Thyroid gland (tissue), 4 donors: ENCODE data around the gene TXNDC11. TPM values are rescaled to one million over a fixed set of nuclear protein-coding genes. Genes with fewer than 3 reads are reported as not detected.
A peak's percentile ranks its signal among the peaks of the same experiment; 100 is the strongest.

ENCODE experiments used
- DNase-seq, 2 donors: peaks; one replicate each; pipeline ENCODE4 v3.0.0-alpha.2; 2019
- H3K27ac ChIP-seq, 3 donors: fragments of 200-600 bp; sonication (generic); 1 replicate in 2 of 3; 2 replicates in 1 of 3; pipeline ENCODE4 v1.5.1; 2016 to 2019; ENCODE audit warnings: mild to moderate bottlenecking in 1 of 3, moderate library complexity in 1 of 3
- H3K27me3 ChIP-seq: fragments of 200-600 bp; sonication (generic); one replicate; pipeline ENCODE4 v1.5.1; 2019
- H3K36me3 ChIP-seq, 2 donors: fragments of 200-600 bp; sonication (generic); one replicate each; pipeline ENCODE4 v1.5.1; 2016 to 2019
- H3K4me1 ChIP-seq, 2 donors: fragments of 200-600 bp; sonication (generic); one replicate each; pipeline ENCODE4 v1.5.1; 2017 to 2019
- H3K4me3 ChIP-seq, 3 donors: fragments of 200-600 bp; sonication (generic); replicated peaks in 1 of 3; 1 replicate in 2 of 3; 2 replicates in 1 of 3; pipeline ENCODE4 v1.5.1; 2016; ENCODE audit warnings: mild to moderate bottlenecking in 1 of 3
- H3K9me3 ChIP-seq: fragments of 200-600 bp; sonication (generic); one replicate; pipeline ENCODE4 v1.5.1; 2017
- POLR2A ChIP-seq, 2 donors: fragments of 450-650 bp; IDR thresholded peaks; one replicate each; pipeline ENCODE4 v1.6.1; 2017; ENCODE audit warnings: antibody characterized with exemption in 2 of 2, mild to moderate bottlenecking in 2 of 2, moderate library complexity in 1 of 2
- WGBS, 2 donors: methylation state at CpG; one replicate each; pipeline ENCODE4 v1.1.5; 2017; 5-methylcytosine and 5-hydroxymethylcytosine counted together
- intact Hi-C: fragments of 100-400 bp; cut with DNase I; formaldehyde crosslinking; loops from one replicate; pipeline ENCODE4 v1.15.1; 2023
- small RNA-seq: library from RNA; depleted of rRNA; stranded (forward); fragments of <200 nt; gene quantifications from one replicate; pipeline ENCODE3, GENCODE V24; 2016
- total RNA-seq, 4 donors: library from RNA; depleted of rRNA; stranded (reverse); fragments of >200 nt; gene quantifications; one replicate each; pipeline ENCODE4 v1.2.3, GENCODE V29; 2016
- TF ChIP-seq, protein P1 (sequence below), 6 experiments: fragments of 200-600 bp in 3 of 6; fragments of 450-650 bp in 3 of 6; sonication (generic) in 3 of 6; IDR thresholded peaks; one replicate each; pipeline ENCODE4 v1.5.1; 2016 to 2019; ENCODE audit warnings: antibody characterized with exemption in 6 of 6, mild to moderate bottlenecking in 2 of 6, inconsistent platforms in 1 of 6, moderate library complexity in 1 of 6

Gene TXNDC11
- total RNA-seq, 4 donors from 2014 or later: 77.3 to 135 (median 115) TPM

DNA sequence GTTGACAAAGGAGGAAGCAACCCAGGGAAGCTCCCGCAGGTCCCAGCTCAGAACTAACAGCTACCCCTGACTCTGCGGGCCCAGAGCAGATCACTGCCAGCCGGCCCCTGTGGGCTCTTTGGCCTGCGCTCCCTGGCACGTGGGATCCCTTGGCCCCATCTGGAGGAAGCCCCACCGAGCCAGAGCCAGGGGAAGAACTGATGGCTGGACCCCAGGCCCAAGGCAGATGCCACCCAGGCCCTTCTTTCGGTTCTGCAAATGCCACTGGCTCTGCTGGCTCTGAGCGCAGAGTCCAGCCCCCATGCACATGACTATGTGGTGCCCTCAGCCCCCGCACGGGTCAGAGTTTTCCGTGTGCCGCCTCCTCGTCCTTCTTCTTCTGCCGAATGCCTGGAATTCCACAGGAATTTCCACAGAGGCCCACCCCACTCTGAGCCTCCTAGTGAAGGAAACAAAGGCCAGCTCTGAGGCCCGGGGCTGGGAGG, 110.2 kb downstream of the TXNDC11 start:
- Histone ChIP-seq H3K36me3 (no peaks in the 10 kb centered on the region), H3K27ac (peak overlapping the region in 2 of 3 donors; percentile 24 to 31), H3K9me3 (no peaks in the 10 kb centered on the region), H3K4me3 (no peak overlapping the region), H3K4me1 (peaks cover 0 to 2% of the 10 kb centered on the region in 2 donors), H3K27me3 (no peaks in the 10 kb centered on the region)
- TF ChIP-seq, protein P1, sequence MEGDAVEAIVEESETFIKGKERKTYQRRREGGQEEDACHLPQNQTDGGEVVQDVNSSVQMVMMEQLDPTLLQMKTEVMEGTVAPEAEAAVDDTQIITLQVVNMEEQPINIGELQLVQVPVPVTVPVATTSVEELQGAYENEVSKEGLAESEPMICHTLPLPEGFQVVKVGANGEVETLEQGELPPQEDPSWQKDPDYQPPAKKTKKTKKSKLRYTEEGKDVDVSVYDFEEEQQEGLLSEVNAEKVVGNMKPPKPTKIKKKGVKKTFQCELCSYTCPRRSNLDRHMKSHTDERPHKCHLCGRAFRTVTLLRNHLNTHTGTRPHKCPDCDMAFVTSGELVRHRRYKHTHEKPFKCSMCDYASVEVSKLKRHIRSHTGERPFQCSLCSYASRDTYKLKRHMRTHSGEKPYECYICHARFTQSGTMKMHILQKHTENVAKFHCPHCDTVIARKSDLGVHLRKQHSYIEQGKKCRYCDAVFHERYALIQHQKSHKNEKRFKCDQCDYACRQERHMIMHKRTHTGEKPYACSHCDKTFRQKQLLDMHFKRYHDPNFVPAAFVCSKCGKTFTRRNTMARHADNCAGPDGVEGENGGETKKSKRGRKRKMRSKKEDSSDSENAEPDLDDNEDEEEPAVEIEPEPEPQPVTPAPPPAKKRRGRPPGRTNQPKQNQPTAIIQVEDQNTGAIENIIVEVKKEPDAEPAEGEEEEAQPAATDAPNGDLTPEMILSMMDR (IDR thresholded peaks at IDR 0.05): no peak
- no peak for TF ChIP-seq POLR2A (IDR thresholded peaks at IDR 0.05)
- 55 to 63% methylated on average over 15 of the region's 15 CpGs for WGBS, 2 donors
- DNase-seq: no peak
- intact Hi-C loops: no loop called here

DNA sequence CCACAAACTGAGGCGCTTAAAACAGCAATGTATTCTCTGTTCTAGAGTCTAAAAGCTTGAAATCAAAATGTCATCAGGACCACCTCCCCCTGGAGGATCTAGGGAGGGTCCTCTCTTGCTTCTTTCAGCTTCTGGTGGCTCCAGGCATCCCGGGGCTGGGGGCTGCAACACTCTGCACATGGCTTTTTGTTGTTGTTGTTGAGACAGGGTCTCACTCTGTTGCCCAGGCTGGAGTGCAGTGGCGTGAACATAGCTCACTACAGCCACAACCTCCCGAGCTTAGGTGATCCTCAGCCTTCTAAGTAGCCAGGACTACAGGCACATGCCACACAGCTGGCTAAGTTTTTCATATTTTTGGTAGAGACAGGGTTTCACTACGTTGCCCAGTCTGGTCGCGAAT, 111.4 kb downstream of the TXNDC11 start:
- Histone ChIP-seq H3K4me3 (no peak overlapping the region), H3K27me3 (no peaks in the 10 kb centered on the region), H3K27ac (no peak overlapping the region), H3K9me3 (no peaks in the 10 kb centered on the region), H3K4me1 (peaks cover 0 to 6% of the 10 kb centered on the region in 2 donors), H3K36me3 (no peaks in the 10 kb centered on the region)
- TF ChIP-seq, protein P1 (IDR thresholded peaks at IDR 0.05): no peak
- TF ChIP-seq POLR2A (IDR thresholded peaks at IDR 0.05): no peak
- intact Hi-C loops: no loop called here
- WGBS, 2 donors: 85 to 91% methylated on average over 7 of the region's 7 CpGs
- DNase-seq: no peak

DNA sequence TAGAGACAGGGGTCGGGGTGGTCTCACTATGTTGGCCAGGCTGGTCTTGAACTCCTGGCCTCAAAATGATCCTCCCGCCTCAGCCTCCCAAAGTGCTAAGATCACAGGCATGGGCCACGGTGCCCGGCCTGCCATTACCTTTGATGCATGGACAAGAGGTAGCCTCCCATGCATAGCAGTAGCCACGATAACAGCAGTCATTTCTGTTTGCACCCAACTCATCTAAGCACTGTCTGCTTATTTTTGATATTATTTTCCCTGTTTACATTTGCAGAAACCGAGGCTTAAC, 111.9 kb downstream of the TXNDC11 start:
- DNase-seq: no peak
- no peaks in the 10 kb centered on the region for H3K9me3 ChIP-seq
- TF ChIP-seq, protein P1 (IDR thresholded peaks at IDR 0.05): no peak
- TF ChIP-seq POLR2A (IDR thresholded peaks at IDR 0.05): no peak
- H3K27ac ChIP-seq: no peak overlapping the region
- intact Hi-C loops: no loop called here
- H3K36me3 ChIP-seq: no peaks in the 10 kb centered on the region
- WGBS, 2 donors: 94 to 96% methylated on average over 6 of the region's 6 CpGs
- no peak overlapping the region for H3K4me3 ChIP-seq
- H3K27me3 ChIP-seq: no peaks in the 10 kb centered on the region
- peaks cover 0 to 10% of the 10 kb centered on the region in 2 donors for H3K4me1 ChIP-seq

DNA sequence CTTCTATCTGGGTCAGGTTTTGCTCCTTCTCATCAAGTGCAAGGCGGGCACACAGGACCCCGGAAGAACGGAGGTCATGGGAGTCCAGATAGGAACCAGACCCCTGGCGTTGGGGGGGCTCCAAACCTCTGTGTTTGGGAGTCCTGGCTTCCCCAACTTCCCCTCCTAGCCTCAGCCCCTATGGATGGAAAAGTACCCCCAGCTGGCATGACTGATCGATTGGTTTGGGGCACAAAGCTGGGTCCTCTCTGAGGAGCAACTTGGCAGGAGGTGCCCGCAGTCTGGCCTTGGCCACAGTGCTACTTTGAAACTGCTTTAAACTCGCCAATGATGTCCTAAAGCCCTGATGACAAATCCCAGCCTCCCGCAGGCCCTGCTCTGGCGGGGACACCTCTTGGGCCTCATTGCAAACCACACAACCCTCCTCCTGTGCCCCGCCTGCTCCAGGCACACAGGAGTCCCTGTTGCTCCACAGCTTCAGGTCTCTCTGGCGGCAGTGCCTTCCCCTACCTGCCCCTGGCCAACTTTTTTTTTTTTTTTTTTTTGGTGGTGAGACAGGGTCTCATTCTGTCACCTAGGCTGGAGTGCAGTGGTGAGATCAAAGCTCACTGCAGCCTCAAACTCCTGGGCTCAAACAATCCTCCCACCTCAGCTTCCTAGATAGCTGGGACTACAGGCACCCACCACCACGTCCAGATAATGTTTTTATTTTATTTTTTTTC, 112.5 kb downstream of the TXNDC11 start:
- no peaks in the 10 kb centered on the region for H3K9me3 ChIP-seq
- H3K36me3 ChIP-seq: no peaks in the 10 kb centered on the region
- no peak overlapping the region for H3K4me3 ChIP-seq
- H3K4me1 ChIP-seq: peaks cover 0 to 10% of the 10 kb centered on the region in 2 donors
- TF ChIP-seq POLR2A (IDR thresholded peaks at IDR 0.05): no peak
- TF ChIP-seq, protein P1 (IDR thresholded peaks at IDR 0.05): no peak
- WGBS, 2 donors: 86 to 93% methylated on average over 12 of the region's 12 CpGs
- no peak overlapping the region for H3K27ac ChIP-seq
- intact Hi-C loops: no loop called here
- H3K27me3 ChIP-seq: no peaks in the 10 kb centered on the region
- no peak for DNase-seq

Small RNA genes within 50 kb of the gene (small RNA-seq; reads per million reads assigned to genes)
- not detected for gene RF00017

Other genes starting within 250 kb of the TXNDC11 start
- gene LITAF, start 155.9 kb downstream of the TXNDC11 start, total RNA-seq: 100 to 1,000 TPM; 101 to 136 (median 112) TPM
- gene SNN, start 74.4 kb downstream of the TXNDC11 start, total RNA-seq: 10 to 100 TPM; 31.5 to 50.6 (median 36.3) TPM
- gene ZC3H7A, start 54.4 kb upstream of the TXNDC11 start, total RNA-seq: 100 to 1,000 TPM in 1 of 4 donors, 10 to 100 TPM in 3; 48.9 to 105 (median 62.7) TPM
- gene RSL1D1, start 108.7 kb upstream of the TXNDC11 start, total RNA-seq: 100 to 1,000 TPM in 3 of 4 donors, 10 to 100 TPM in 1; 82.4 to 426 (median 182) TPM
- gene GSPT1, start 173.1 kb upstream of the TXNDC11 start, total RNA-seq: 100 to 1,000 TPM in 1 of 4 donors, 10 to 100 TPM in 3; 71.9 to 106 (median 86.6) TPM
- 10 to 100 TPM in 1 of 4 donors, 1 to 10 TPM in 3; 5.9 to 34.4 (median 9.7) TPM for gene NPIPB2, start 199.2 kb upstream of the TXNDC11 start, total RNA-seq
- under 1 TPM in 1 of 4 donors, not detected in 3; 0.67 TPM for gene TNFRSF17, start 222.4 kb upstream of the TXNDC11 start, total RNA-seq
- gene SNX29, start 233.9 kb upstream of the TXNDC11 start, total RNA-seq: 10 to 100 TPM; 20.8 to 51.1 (median 31.5) TPM